HepG2 (cell line): Measurements from ENCODE around the gene FGF4. TPM values are rescaled to one million over a fixed set of nuclear protein-coding genes. Genes with fewer than 3 reads are reported as not detected.
A peak's percentile ranks its signal among the peaks of the same experiment; 100 is the strongest.

Experiments used
- ATAC-seq: fragments of 200-7000 bp; cut with Tn5 transposase; 3 replicates; pipeline ENCODE4 v1.9.1; 2020; ENCODE audit warnings: mild to moderate bottlenecking, moderate library complexity
- BruUV-seq: library from RNA; stranded (reverse); fragments of 400-500 nt; replicated peaks from 2 replicates; lab custom pipeline; 2021; lab: Mats Ljungman, UMichigan
- CTCF ChIA-PET: fragments of 300-600 bp; formaldehyde crosslinking; extraction: SDS; loops from one replicate; lab custom pipeline; 2021; ENCODE audit warnings: low total read pairs, inconsistent platforms, low intra/inter-chr PET ratio; lab: Yijun Ruan, JAX
- POLR2A ChIA-PET: fragments of 350-600 bp; sonication (Branson Sonifier 250); formaldehyde crosslinking; loops from one replicate; lab custom pipeline; 2020; ENCODE audit warnings: antibody characterized with exemption, inconsistent platforms; lab: Yijun Ruan, JAX
- DNase-seq: peaks from one replicate; pipeline ENCODE4 v3.0.0-alpha.2; 2015; ENCODE audit warnings: low spot score
- FAIRE-seq: peaks from 3 replicates; lab custom pipeline; 2011; peaks lifted over from hg19 to GRCh38; lab: Jason Lieb, UNC
- H2AFZ ChIP-seq: one replicate; pipeline ENCODE4 v1.6.1; 2011; ENCODE audit warnings: low read length, inconsistent platforms
- H3K27ac ChIP-seq: fragments of 300-600 bp; 3 replicates; pipeline ENCODE4 v1.8.0; 2011; ENCODE audit warnings: mixed run types, mild to moderate bottlenecking, mixed read lengths, low read length, inconsistent platforms; ENCODE audit not compliant: insufficient read depth; ENCODE audit errors: extremely low read length
- H3K27me3 ChIP-seq, 2 experiments: fragments of 200-600 bp in 1 of 2; 2 replicates in 1 of 2; 3 replicates in 1 of 2; pipeline versions ENCODE4 v1.6.0 to v1.8.0; 2011; ENCODE audit warnings: low read length in 2 of 2, mild to moderate bottlenecking in 2 of 2, moderate library complexity in 2 of 2, inconsistent platforms in 1 of 2; ENCODE audit not compliant: insufficient read depth in 2 of 2, control insufficient read depth in 1 of 2
- H3K36me3 ChIP-seq, 2 experiments: fragments of 200-600 bp in 1 of 2; replicated peaks in 1 of 2; 2 replicates in 1 of 2; 3 replicates in 1 of 2; pipeline versions ENCODE4 v1.5.1 to v1.8.0; 2011; ENCODE audit warnings: low read length in 2 of 2, inconsistent platforms in 1 of 2; ENCODE audit not compliant: insufficient read depth in 2 of 2, control insufficient read depth in 1 of 2
- H3K4me1 ChIP-seq: 2 replicates; pipeline ENCODE4 v1.5.1; 2012; ENCODE audit warnings: low read length, inconsistent platforms; ENCODE audit not compliant: insufficient read depth
- H3K4me2 ChIP-seq: 2 replicates; pipeline ENCODE4 v1.6.0; 2011; ENCODE audit warnings: low read depth, low read length, inconsistent platforms
- H3K4me3 ChIP-seq, 3 experiments: fragments of 200-600 bp in 1 of 3; sonication (generic), shearing (Covaris generic) in 1 of 3; replicated peaks in 1 of 3; 2 replicates each; pipeline ENCODE4 v1.5.1; 2011 to 2016; ENCODE audit warnings: low read length in 3 of 3, inconsistent platforms in 2 of 3, low read depth in 2 of 3, mild to moderate bottlenecking in 2 of 3, control low read depth in 1 of 3, mixed read lengths in 1 of 3; ENCODE audit not compliant: insufficient read depth in 1 of 3
- H3K79me2 ChIP-seq: one replicate; pipeline ENCODE4 v1.6.1; 2011; ENCODE audit warnings: low read length, inconsistent platforms; ENCODE audit not compliant: insufficient read depth
- H3K9ac ChIP-seq: 2 replicates; pipeline ENCODE4 v1.6.0; 2011; ENCODE audit warnings: mild to moderate bottlenecking, low read depth, low read length, inconsistent platforms; ENCODE audit not compliant: insufficient read depth
- H3K9me3 ChIP-seq: 2 replicates; pipeline ENCODE4 v1.5.1; 2012; ENCODE audit warnings: mild to moderate bottlenecking, low read length
- H4K20me1 ChIP-seq: 2 replicates; pipeline ENCODE4 v1.6.0; 2011; ENCODE audit warnings: inconsistent platforms, mild to moderate bottlenecking, low read length, moderate library complexity; ENCODE audit not compliant: insufficient read depth
- AGO2 ChIP-seq: fragments of 200-400 bp; formaldehyde crosslinking; optimal IDR thresholded peaks from 2 replicates; pipeline ENCODE3; 2017; ENCODE audit warnings: mild to moderate bottlenecking, low read depth, low read length, moderate library complexity
- ETV5 ChIP-seq: IDR thresholded peaks from 2 replicates; pipeline ENCODE4 v1.6.1; 2018; ENCODE audit warnings: missing biosample characterization, missing genetic modification reagents, inconsistent platforms, borderline replicate concordance
- ZHX2 ChIP-seq, 2 experiments: sonication (generic) in 1 of 2; formaldehyde crosslinking in 1 of 2; IDR thresholded peaks; 2 replicates each; pipeline versions ENCODE4 v1.6.1 to v1.9.0; 2014 to 2022; ENCODE audit warnings: antibody characterized with exemption in 1 of 2, borderline replicate concordance in 1 of 2, inconsistent platforms in 1 of 2, low read depth in 1 of 2, missing genetic modification reagents in 1 of 2
- ZNF280B ChIP-seq: sonication (generic); formaldehyde crosslinking; IDR thresholded peaks from 2 replicates; pipeline ENCODE4 v1.5.0; 2020; ENCODE audit warnings: missing genetic modification reagents, mild to moderate bottlenecking, borderline replicate concordance
- ZNF331 ChIP-seq: sonication (generic); formaldehyde crosslinking; IDR thresholded peaks from 2 replicates; pipeline ENCODE4 v1.4.0; 2020; ENCODE audit warnings: missing genetic modification reagents
- WGBS: methylation state at CpG from one replicate; pipeline ENCODE4 v1.1.6; 2017; ENCODE audit warnings: low lambda C conversion rate; 5-methylcytosine and 5-hydroxymethylcytosine counted together
- in situ Hi-C: cut with HindIII; loops from 2 replicates; pipeline ENCODE4 v1.10.0; 2017; ENCODE audit warnings: low pct_unique_long_range_greater_than_20kb; ENCODE audit not compliant: extremely low pct_ligation_motif_present
- intact Hi-C: fragments of 100-400 bp; cut with micrococcal nuclease; formaldehyde crosslinking; loops from one replicate; pipeline ENCODE4 v1.10.0; 2022; ENCODE audit not compliant: unreplicated experiment
- polyA plus RNA-seq, 8 experiments: library from polyadenylated mRNA; depleted of rRNA in 3 of 8; stranded (reverse) in 7 of 8; unstranded in 1 of 8; fragments of >200 nt; fragmentation: Illumina TruSeq in 4 of 8; extraction: Trizol in 4 of 8; gene quantifications; 2 replicates each; pipeline versions ENCODE4 v1.2.1 to v1.2.3, GENCODE V29; 2011 to 2016; ENCODE audit warnings: low read depth in 4 of 8, missing spikeins in 1 of 8, mixed read lengths in 1 of 8; ENCODE audit not compliant: insufficient read depth in 1 of 8
- total RNA-seq, 5 experiments: library from RNA; depleted of rRNA; stranded (reverse); fragments of >200 nt; fragmentation: Illumina TruSeq; extraction: Trizol; gene quantifications; 2 replicates each; pipeline ENCODE4 v1.2.3, GENCODE V29; 2016; ENCODE audit warnings: low read depth in 1 of 5

Gene FGF4
- total and polyA plus RNA-seq, 2 of the 13 experiments (the other 11 are each of a cell fraction or from before 2014, with no cell fraction given) = not detected

- H3K9ac ChIP-seq = no peak overlapping the region
- in situ Hi-C loops = no loop called here
- H3K79me2 ChIP-seq = no peaks in the 10 kb centered on the region
- H3K27ac ChIP-seq = no peak overlapping the region
- H2AFZ ChIP-seq = no peak overlapping the region
- DNase-seq = no peak
- H3K9me3 ChIP-seq = no peaks in the 10 kb centered on the region
- peaks cover 4 to 24% of the 10 kb centered on the region in 2 experiments; a peak in 4 of 5 replicates for H3K27me3 ChIP-seq
- H3K36me3 ChIP-seq = no peaks in the 10 kb centered on the region
- CTCF ChIA-PET = no interaction called here
- no peak for FAIRE-seq
- POLR2A ChIA-PET = no interaction called here
- peak; percentile 35 for ATAC-seq
- no TSS peak for BruUV-seq
- intact Hi-C loops = no loop called here
- no peak overlapping the region for H3K4me2 ChIP-seq
- peak; percentile 77; the same call in 1 of the 2 replicates for TF ChIP-seq ZNF331 (CRISPR knock-in tag)
- no peak for TF ChIP-seq AGO2
- no peak overlapping the region for H3K4me3 ChIP-seq
- H4K20me1 ChIP-seq = 0 out of 2 replicates have a peak, but pooled peaks cover 4% of the 10 kb centered on the region
- H3K4me1 ChIP-seq = no peaks in the 10 kb centered on the region
- 0% methylated on average over 3 of the region's 7 CpGs for WGBS
These were observed 33.5 kb upstream of the FGF4 start for GRCh38 chr11:69808667-69809086.

- no peak overlapping the region for H3K4me3 ChIP-seq
- no peak overlapping the region for H3K4me2 ChIP-seq
- H2AFZ ChIP-seq = no peak overlapping the region
- H3K9me3 ChIP-seq = no peaks in the 10 kb centered on the region
- ChIA-PET POLR2A (no interaction called here), CTCF (no interaction called here)
- in situ Hi-C loops = no loop called here
- FAIRE-seq (no peak), ATAC-seq (no peak), DNase-seq (no peak)
- H3K27me3 ChIP-seq = peaks cover 4 to 24% of the 10 kb centered on the region in 2 experiments; a peak in 4 of 5 replicates
- no peak overlapping the region for H3K9ac ChIP-seq
- no peaks in the 10 kb centered on the region for H3K36me3 ChIP-seq
- H3K4me1 ChIP-seq = no peaks in the 10 kb centered on the region
- 52% methylated on average over 9 of the region's 9 CpGs for WGBS
- H3K79me2 ChIP-seq = no peaks in the 10 kb centered on the region
- H4K20me1 ChIP-seq = no peaks in the 10 kb centered on the region
- intact Hi-C loops = no loop called here
- no peak overlapping the region for H3K27ac ChIP-seq
- BruUV-seq = no TSS peak
- TF ChIP-seq ZHX2 (IDR thresholded peaks at IDR 0.05; ENCODE audit: low read depth) (no peak), ZHX2 (CRISPR knock-in tag; IDR thresholded peaks at IDR 0.05; ENCODE audit: borderline replicate concordance) (no peak), ETV5 (CRISPR knock-in tag) (no peak), ZNF280B (CRISPR knock-in tag) (no peak)
These were observed 32.1 kb upstream of the FGF4 start for GRCh38 chr11:69807106-69807815.
